Skin epidermis (tissue), 12 donors: ENCODE data around the gene ITPKC.

Experiments
- H3K27ac ChIP-seq, 21 experiments: fragments of 200-600 bp; sonication (generic) in 11 of 21; one replicate each; pipeline ENCODE4 v1.5.0; 2020; ENCODE audit warnings: mild to moderate bottlenecking in 3 of 21, inconsistent platforms in 2 of 21, moderate library complexity in 2 of 21
- H3K4me3 ChIP-seq, 7 experiments: fragments of 200-600 bp; sonication (generic) in 2 of 7; one replicate each; pipeline ENCODE4 v1.5.0; 2020; ENCODE audit warnings: inconsistent platforms in 2 of 7, mild to moderate bottlenecking in 2 of 7, moderate library complexity in 1 of 7

Gene ITPKC

GRCh38 chr19:40689339-40690049, 27.4 kb upstream of the ITPKC start:
- Histone ChIP-seq H3K27ac (peak overlapping the region; percentile 27 to 97 (median 88)), H3K4me3 (peak overlapping the region; percentile 50 to 78 (median 62))

DNA sequence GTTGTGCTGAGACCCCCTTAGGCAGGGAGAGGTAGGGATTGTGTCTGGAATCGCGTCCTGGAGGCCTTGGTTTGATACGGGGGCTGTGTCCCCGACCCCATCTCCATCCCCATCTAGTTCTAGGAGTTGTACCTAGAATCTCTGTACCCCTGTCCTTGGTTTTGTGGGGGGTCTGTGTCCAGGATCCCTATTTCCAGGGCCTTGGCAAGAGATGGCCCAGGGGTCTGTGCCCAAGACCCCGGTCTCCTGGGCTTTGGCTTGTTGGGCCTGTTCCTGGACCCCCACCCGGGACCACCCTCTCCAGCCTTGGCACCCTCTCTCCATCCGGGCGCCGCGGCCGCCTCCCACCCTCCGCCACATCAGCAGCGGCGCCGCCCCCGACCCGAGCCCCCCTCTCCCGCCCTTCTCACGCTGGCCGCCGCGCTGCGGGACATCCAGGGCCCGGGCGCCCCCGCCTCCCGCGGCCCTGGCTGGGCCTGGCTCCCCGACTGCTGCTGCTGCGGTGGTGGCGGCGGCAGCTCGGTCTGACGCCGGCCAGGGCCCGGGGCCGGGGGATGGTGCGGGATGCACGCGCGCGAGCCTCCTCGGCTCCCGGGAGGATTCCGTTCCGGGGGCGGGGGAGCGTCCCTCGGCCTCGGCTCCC, 26.7 kb upstream of the ITPKC start, which contains the start of gene NUMBL:
Gene NUMBL, minus strand, starts transcription at position 602 of the 643 bp plus-strand sequence. Its CDS starts 168 bp downstream, at position 434.
- peak within 1 kb of the TSS; percentile 50 to 78 (median 62) for H3K4me3 ChIP-seq
- peak within 1 kb of the TSS; percentile 57 to 97 (median 88) for H3K27ac ChIP-seq

GRCh38 chr19:40690693-40691420, 26.1 kb upstream of the ITPKC start:
- peak overlapping the region; percentile 57 to 97 (median 88) for H3K27ac ChIP-seq
- H3K4me3 ChIP-seq = peak overlapping the region; percentile 50 to 78 (median 62)

DNA sequence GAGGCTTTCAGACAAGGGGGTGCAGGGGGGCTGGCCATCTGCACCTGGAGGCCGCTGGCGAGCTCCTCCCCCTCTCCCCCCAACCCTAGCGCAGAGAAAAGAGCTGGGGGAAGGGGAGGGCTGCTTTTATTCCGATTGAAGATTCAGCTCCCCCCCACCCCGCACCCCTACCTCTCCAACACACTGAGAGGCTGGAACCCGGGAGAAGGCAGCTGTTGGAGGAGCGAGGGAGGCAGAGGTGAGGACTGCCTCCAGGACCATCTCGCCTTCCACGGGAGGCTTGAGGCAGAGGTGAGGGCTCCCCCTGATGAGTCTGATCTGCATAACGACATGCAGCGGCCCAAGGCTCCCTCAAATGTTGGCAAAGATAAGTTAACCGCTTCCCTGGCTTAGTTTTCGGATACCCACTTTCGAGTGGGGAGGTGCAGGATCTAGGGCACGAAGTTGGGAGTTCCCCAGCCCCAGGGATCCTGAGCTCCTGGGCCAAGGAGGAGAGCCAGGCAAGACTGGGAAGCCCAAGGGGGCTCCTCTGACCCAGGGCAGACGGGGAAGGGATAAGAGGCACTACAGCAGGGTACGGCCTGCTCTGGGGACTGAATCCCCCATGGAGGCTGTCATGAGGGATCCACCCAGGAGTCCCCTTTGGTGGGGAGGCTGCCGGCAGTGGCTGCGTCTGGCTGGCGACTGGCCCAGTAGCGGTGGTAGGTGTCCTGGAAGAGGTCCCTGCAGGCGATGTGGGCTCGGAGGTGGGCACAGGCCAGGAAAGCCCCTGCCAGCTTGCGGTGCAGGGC, 25.3 kb upstream of the ITPKC start:
- peak overlapping the region in 20 of 21 experiments; percentile 72 to 97 (median 88) for H3K27ac ChIP-seq

GRCh38 chr19:40692212-40692551, 24.7 kb upstream of the ITPKC start:
- peak overlapping the region in 11 of 21 experiments; percentile 76 to 97 (median 88) for H3K27ac ChIP-seq

More for the DNA sequence above, 25.3 kb upstream of the ITPKC start:
- H3K4me3 ChIP-seq = peak overlapping the region in 4 of 7 experiments; percentile 52 to 73 (median 60)

GRCh38 chr19:40693150-40693788, 23.6 kb upstream of the ITPKC start:
- no peak overlapping the region for H3K4me3 ChIP-seq
- no peak overlapping the region for H3K27ac ChIP-seq

More at GRCh38 chr19:40692212-40692551, 24.7 kb upstream of the ITPKC start:
- no peak overlapping the region for H3K4me3 ChIP-seq

DNA sequence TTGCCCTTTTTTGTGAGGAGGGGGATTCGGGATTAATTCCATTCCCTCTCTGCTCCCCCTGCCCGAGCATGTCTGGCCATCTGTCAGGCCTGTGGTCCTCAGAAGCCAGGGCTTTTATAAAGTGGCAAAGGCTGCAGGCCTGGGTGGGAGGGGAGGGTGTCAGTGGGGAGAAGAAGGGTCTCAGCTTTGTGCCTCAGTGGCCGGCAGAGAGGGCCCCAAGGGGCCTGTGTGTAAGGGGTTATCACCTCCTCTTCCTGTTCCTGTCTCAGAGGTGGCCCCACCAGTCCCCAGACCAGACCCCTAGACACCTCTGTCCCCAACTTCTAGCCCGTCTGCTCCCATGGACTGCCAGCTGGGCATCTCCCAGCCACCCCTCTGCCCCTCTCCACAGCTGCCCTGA, 23.0 kb upstream of the ITPKC start:
- Histone ChIP-seq H3K4me3 (no peak overlapping the region), H3K27ac (no peak overlapping the region)

DNA sequence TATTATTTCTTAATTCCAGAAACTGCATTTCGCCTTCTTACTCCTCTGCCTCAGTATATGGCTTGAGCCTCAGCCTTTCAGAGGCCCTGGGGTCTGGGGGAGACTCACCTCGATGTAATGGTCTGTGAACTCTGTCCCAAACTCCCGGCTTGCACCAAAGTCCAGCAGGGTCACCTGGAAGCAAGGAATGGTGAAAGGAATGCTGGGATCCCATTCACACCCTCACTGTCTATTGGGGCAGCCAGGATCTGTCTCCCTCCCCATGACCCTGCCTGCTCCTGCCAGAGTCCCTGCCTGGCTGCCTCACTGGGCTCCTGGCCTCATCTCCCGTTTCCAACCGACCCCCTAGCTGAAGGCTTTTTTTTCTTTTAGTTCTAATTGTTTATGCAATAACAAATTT, 21.0 kb upstream of the ITPKC start:
- Histone ChIP-seq H3K27ac (no peak overlapping the region), H3K4me3 (no peak overlapping the region)

DNA sequence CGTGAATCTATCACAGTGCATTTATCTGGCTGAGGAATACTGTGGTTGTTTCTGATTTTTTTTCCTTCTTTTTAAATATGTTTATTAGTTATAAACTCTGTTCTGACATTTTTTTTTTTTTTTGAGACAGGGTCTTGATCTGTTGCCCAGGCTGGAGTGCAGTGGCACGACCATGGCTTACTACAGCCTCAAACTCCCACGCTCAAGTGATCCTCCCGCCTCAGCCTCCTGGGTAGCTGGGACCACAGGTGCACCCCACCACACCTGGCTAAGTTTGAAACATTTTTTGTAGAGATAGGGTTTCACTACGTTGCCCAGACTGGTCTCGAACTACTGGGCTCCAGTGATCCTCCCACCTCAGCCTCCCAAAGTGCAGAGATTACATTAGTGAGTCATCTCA, 19.9 kb upstream of the ITPKC start:
- Histone ChIP-seq H3K4me3 (no peak overlapping the region), H3K27ac (no peak overlapping the region)

DNA sequence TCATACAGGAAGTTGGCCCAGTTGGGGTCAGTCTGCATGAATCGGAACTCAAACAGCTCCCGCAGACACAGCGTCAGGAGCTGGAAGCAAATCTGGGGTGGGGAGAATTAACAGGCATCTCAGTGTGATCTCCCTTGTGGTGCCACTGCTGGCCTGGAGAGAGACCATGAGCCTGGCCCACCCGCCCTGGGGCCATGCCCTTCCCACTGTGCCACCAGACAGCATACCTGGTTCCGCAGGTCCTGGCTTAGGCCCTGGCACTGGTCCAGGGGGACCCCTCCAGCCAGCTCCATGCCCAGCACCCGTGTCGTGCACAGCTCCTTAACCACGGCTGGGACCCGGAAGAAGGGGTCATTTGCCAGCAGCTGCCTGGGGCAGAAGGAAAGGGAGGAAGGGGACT, 16.8 kb upstream of the ITPKC start:
- Histone ChIP-seq H3K27ac (no peak overlapping the region), H3K4me3 (no peak overlapping the region)

GRCh38 chr19:40701758-40702157, 15.2 kb upstream of the ITPKC start:
- H3K4me3 ChIP-seq = no peak overlapping the region
- no peak overlapping the region for H3K27ac ChIP-seq

GRCh38 chr19:40702337-40703012, 14.4 kb upstream of the ITPKC start:
- Histone ChIP-seq H3K27ac (no peak overlapping the region), H3K4me3 (no peak overlapping the region)

- H3K27ac ChIP-seq = no peak overlapping the region
- no peak overlapping the region for H3K4me3 ChIP-seq
These were observed 13.7 kb upstream of the ITPKC start for GRCh38 chr19:40703029-40703755.

DNA sequence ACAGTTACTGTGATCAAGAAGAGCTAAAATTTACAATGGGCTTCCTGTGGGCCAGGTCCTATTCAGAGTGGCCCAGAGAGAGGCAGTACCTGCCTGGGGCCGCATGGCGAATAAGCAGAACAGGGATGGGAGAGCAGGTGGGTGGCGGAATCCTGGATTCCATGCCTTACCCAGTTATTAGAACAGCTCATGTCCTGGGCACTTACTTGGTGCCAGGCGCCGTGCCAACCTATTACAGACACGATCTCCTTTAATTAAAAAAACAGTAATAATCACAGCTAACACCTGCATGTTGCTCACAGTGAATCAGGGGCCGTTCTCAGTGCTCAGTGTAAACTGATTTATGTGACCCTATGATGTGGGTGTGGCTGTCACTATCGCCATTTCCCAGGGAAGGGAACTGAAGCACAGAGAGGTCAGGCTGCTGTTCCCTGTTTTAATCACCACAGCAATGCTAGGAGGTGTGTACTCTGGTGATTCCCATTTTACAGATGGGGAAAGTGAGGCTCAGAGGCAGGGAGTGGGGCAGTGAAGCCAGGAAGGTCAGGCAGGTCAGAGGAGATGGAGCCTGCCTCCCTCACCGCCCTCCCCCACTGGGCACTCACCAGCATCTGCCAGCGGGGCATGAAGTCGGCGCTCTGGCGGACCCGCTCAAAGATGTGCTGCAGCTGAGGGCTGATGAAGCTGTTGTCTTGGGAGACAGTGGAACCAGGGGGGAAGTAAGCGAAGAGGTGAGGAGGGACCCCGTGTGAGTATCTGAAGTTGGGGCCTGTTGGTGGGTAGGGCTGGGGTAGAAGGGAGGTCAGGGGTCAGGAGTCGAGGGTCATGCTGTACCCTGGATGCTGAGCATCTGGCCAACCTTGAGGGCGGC, 12.2 kb upstream of the ITPKC start:
- Histone ChIP-seq H3K27ac (peak overlapping the region in 1 of 21 experiments; percentile 8), H3K4me3 (no peak overlapping the region)

DNA sequence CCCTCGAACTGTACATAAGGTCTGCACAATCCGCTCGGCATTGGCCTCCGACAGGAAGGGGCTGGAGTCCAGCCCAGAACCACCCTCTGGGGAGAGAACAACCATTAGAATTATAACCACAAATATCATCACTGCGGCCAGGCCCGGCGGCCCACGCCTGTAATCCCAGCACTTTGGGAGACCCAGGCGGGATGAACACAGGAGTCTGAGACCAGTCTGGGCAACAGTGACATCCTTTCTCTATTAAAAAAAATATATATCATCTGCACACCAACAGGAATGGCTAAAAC, 11.6 kb upstream of the ITPKC start:
- H3K4me3 ChIP-seq = no peak overlapping the region
- peak overlapping the region in 1 of 21 experiments; percentile 8 for H3K27ac ChIP-seq

DNA sequence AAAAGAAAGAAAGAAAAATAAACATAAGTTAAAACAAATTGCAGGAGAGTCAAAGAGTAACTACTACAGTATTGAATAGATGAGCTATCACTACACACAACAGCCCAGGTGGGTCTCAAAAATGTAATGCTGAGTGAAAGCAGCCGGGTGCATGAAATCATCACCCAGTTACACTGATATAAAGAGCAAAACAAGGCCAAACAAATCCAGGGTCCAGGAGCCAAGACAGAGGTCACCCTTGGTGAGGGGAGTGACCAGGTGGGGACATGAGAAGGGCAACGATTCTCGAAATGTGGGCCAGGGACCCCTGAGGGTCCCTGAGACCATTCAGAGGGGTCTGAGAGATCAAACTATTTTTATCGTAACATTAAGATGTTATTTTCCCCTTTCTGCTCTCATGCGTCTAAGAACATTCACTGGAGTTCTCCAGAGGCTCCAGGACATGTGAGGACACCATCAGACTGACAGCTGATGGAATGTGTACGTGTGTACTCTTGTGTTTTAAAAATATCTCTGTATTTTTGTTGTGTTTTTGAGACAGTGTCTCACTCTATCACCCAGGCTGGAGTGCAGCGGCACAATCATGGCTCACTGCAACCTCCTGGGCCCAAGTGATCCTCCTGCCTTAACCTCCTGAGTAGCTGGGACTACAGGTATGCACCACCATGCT, 10.8 kb upstream of the ITPKC start:
- H3K4me3 ChIP-seq = no peak overlapping the region
- no peak overlapping the region for H3K27ac ChIP-seq

DNA sequence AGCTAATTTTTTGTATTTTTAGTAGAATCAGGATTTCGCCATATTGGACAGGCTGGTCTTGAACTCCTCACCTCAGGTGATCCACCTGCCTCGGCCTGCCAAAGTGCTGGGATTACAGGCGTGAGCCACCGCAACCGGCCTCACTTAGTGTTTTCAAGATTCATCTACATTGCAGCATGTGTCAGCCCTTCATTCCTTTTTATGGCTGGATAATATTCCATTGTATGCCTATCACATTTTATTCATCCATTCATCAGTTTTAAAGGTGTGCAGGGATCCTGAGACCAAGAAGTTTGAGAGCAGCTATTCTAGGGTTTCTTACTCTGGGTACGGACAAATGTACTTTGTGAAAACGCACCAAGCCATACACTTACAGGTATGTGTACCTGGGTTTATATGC, 9.3 kb upstream of the ITPKC start:
- H3K27ac ChIP-seq = no peak overlapping the region
- no peak overlapping the region for H3K4me3 ChIP-seq
